ENCODE measurements around the gene TTC39A. TPM values are rescaled to one million over a fixed set of nuclear protein-coding genes. Genes with fewer than 3 reads are reported as not detected.

Gene TTC39A
- total and polyA plus RNA-seq, 4 experiments from 2014 or later = not detected

- Histone ChIP-seq H3K27ac (ENCODE audit: low read depth, low read length) (no peak overlapping the region), H3K9me3 (ENCODE audit: control insufficient read depth in 1 of 2, low read length in 2 of 2) (no peaks in the 10 kb centered on the region), H3K4me3 (ENCODE audit: low read length in 2 of 2) (no peak overlapping the region), H3K4me1 (ENCODE audit: insufficient read depth, low read length) (no peaks in the 10 kb centered on the region), H3K27me3 (ENCODE audit: insufficient read depth, low read length) (no peaks in the 10 kb centered on the region), H3K36me3 (ENCODE audit: insufficient read depth, low read length) (no peaks in the 10 kb centered on the region)
- H3K27ac Mint-ChIP-seq = peak overlapping the region in 3 of 7 donors; percentile 34 to 60 (median 46)
- H3K9me3 Mint-ChIP-seq = no peaks in the 10 kb centered on the region
- intact Hi-C loops (cut with micrococcal nuclease) = no loop called here
- CTCF ChIA-PET (ENCODE audit: partially characterized antibody) = interaction anchor here (0.9 kb wide), 1 partner anchor 17 kb away, joined by 4 read pairs; no protein-coding TSS in a partner anchor
- H3K4me1 Mint-ChIP-seq = peaks cover 0 to 18% (median 3%) of the 10 kb centered on the region in 4 donors
- no peak for DNase-seq
- POLR2A ChIA-PET (ENCODE audit: partially characterized antibody) = no interaction called here
- no peaks in the 10 kb centered on the region for H3K36me3 Mint-ChIP-seq
- H3K27me3 Mint-ChIP-seq = no peaks in the 10 kb centered on the region
- H3K4me3 Mint-ChIP-seq = no peak overlapping the region
These were observed 17.0 kb downstream of the TTC39A start for GRCh38 chr1:51313268-51313852.

GRCh38 chr1:51312718-51313117 lies 17.6 kb downstream of the TTC39A start:
- Mint-ChIP-seq H3K9me3 (no peaks in the 10 kb centered on the region), H3K4me3 (no peak overlapping the region), H3K27me3 (no peaks in the 10 kb centered on the region), H3K27ac (no peak overlapping the region), H3K4me1 (peaks cover 0 to 18% (median 3%) of the 10 kb centered on the region in 4 donors), H3K36me3 (no peaks in the 10 kb centered on the region)
- Histone ChIP-seq H3K4me1 (ENCODE audit: insufficient read depth, low read length) (no peaks in the 10 kb centered on the region), H3K9me3 (ENCODE audit: control insufficient read depth in 1 of 2, low read length in 2 of 2) (no peaks in the 10 kb centered on the region), H3K27me3 (ENCODE audit: insufficient read depth, low read length) (no peaks in the 10 kb centered on the region), H3K36me3 (ENCODE audit: insufficient read depth, low read length) (no peaks in the 10 kb centered on the region), H3K4me3 (ENCODE audit: low read length in 2 of 2) (no peak overlapping the region), H3K27ac (ENCODE audit: low read depth, low read length) (no peak overlapping the region)
- no peak for DNase-seq
- intact Hi-C loops (cut with micrococcal nuclease) = no loop called here
- CTCF ChIA-PET (ENCODE audit: partially characterized antibody) = no interaction called here
- POLR2A ChIA-PET (ENCODE audit: partially characterized antibody) = no interaction called here

- no peaks in the 10 kb centered on the region for H3K27me3 Mint-ChIP-seq
These were observed 18.5 kb downstream of the TTC39A start for GRCh38 chr1:51311826-51312225.

DNA sequence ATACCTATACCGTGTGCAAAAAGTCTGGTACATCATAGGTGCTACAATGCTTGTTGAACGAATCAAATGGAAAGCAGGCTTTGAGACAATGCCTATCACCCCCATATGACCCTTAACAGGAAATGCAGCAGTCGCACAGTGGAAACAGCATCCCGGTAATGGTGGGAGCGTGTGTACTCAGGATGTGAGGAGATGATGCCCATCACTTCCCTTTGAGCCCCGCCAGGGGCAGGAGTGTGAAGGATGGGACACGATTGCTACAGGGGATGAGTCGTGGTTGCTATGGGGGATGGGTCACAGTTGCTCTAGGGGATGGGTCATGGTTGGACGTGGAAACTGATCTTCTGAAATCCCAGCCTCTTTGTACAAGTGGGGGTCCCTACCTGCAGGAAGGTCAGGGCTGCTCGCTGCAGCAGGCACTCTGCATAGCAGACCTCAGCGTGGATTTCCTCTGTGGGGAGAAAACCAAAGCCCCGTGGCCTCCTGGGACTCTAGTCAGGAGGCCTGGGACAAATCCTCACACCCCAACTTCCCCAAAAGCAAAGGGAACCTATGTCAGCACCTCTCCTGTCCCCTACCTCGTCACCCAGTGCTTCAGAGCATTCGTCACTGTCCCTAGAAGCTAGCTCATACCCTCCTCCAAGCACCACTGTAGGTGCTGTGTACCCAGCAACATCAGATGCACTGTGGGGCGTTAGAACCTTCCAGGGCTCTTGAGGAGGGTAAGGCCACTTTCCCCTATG lies 19.3 kb downstream of the TTC39A start:
- Mint-ChIP-seq H3K27me3 (no peaks in the 10 kb centered on the region), H3K4me3 (no peak overlapping the region), H3K36me3 (no peaks in the 10 kb centered on the region), H3K27ac (peak overlapping the region in 1 of 7 donors; percentile 43), H3K9me3 (no peaks in the 10 kb centered on the region), H3K4me1 (peaks cover 0 to 18% (median 3%) of the 10 kb centered on the region in 4 donors)
- no peak for DNase-seq
- Histone ChIP-seq H3K36me3 (ENCODE audit: insufficient read depth, low read length) (no peaks in the 10 kb centered on the region), H3K4me1 (ENCODE audit: insufficient read depth, low read length) (no peaks in the 10 kb centered on the region), H3K9me3 (ENCODE audit: control insufficient read depth in 1 of 2, low read length in 2 of 2) (no peaks in the 10 kb centered on the region), H3K27me3 (ENCODE audit: insufficient read depth, low read length) (no peaks in the 10 kb centered on the region), H3K27ac (ENCODE audit: low read depth, low read length) (no peak overlapping the region), H3K4me3 (ENCODE audit: low read length in 2 of 2) (no peak overlapping the region)
- intact Hi-C loops (cut with micrococcal nuclease) = no loop called here
- ChIA-PET CTCF (ENCODE audit: partially characterized antibody) (no interaction called here), POLR2A (ENCODE audit: partially characterized antibody) (no interaction called here)

More at GRCh38 chr1:51311826-51312225, 18.5 kb downstream of the TTC39A start:
- H3K9me3 Mint-ChIP-seq = no peaks in the 10 kb centered on the region
- intact Hi-C loops (cut with micrococcal nuclease) = no loop called here
- no peak overlapping the region for H3K4me3 Mint-ChIP-seq
- no peak overlapping the region for H3K27ac Mint-ChIP-seq
- Histone ChIP-seq H3K4me1 (ENCODE audit: insufficient read depth, low read length) (no peaks in the 10 kb centered on the region), H3K9me3 (ENCODE audit: control insufficient read depth in 1 of 2, low read length in 2 of 2) (no peaks in the 10 kb centered on the region), H3K27me3 (ENCODE audit: insufficient read depth, low read length) (no peaks in the 10 kb centered on the region), H3K4me3 (ENCODE audit: low read length in 2 of 2) (no peak overlapping the region), H3K27ac (ENCODE audit: low read depth, low read length) (no peak overlapping the region), H3K36me3 (ENCODE audit: insufficient read depth, low read length) (no peaks in the 10 kb centered on the region)
- no peaks in the 10 kb centered on the region for H3K36me3 Mint-ChIP-seq
- DNase-seq = no peak
- ChIA-PET POLR2A (ENCODE audit: partially characterized antibody) (no interaction called here), CTCF (ENCODE audit: partially characterized antibody) (no interaction called here)
- H3K4me1 Mint-ChIP-seq = peaks cover 0 to 18% (median 3%) of the 10 kb centered on the region in 4 donors

DNA sequence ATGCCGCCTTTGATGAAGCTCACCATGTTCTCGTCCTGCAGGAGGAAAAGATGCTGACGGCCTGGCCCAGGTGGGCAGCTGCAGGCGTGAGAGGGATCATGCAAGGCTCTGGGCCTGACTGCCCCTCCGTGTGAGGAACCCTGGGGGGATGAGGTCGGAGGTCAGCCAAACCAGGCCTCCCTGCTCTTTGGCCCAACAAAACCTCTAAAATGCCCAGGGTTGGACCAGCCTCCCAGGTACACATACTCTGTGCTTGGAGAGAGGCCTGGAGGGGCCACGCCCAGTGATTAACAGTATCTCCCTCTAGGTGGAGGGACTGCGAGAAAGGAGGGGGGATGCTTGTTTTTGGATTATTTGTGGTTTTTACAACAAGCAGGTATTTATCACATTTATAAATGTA lies 21.1 kb downstream of the TTC39A start:
- peaks cover 0 to 16% (median 3%) of the 10 kb centered on the region in 4 donors for H3K4me1 Mint-ChIP-seq
- Histone ChIP-seq H3K4me3 (ENCODE audit: low read length in 2 of 2) (no peak overlapping the region), H3K27me3 (ENCODE audit: insufficient read depth, low read length) (no peaks in the 10 kb centered on the region), H3K36me3 (ENCODE audit: insufficient read depth, low read length) (no peaks in the 10 kb centered on the region), H3K9me3 (ENCODE audit: control insufficient read depth in 1 of 2, low read length in 2 of 2) (no peaks in the 10 kb centered on the region), H3K27ac (ENCODE audit: low read depth, low read length) (no peak overlapping the region), H3K4me1 (ENCODE audit: insufficient read depth, low read length) (no peaks in the 10 kb centered on the region)
- ChIA-PET CTCF (ENCODE audit: partially characterized antibody) (interaction anchor here (0.9 kb wide), 1 partner anchor 13 kb away, joined by 3 read pairs; no protein-coding TSS in a partner anchor), POLR2A (ENCODE audit: partially characterized antibody) (no interaction called here)
- no peak overlapping the region for H3K27ac Mint-ChIP-seq
- intact Hi-C loops (cut with micrococcal nuclease) = no loop called here
- no peaks in the 10 kb centered on the region for H3K9me3 Mint-ChIP-seq
- H3K4me3 Mint-ChIP-seq = no peak overlapping the region
- H3K36me3 Mint-ChIP-seq = no peaks in the 10 kb centered on the region
- no peak for DNase-seq
- no peaks in the 10 kb centered on the region for H3K27me3 Mint-ChIP-seq

DNA sequence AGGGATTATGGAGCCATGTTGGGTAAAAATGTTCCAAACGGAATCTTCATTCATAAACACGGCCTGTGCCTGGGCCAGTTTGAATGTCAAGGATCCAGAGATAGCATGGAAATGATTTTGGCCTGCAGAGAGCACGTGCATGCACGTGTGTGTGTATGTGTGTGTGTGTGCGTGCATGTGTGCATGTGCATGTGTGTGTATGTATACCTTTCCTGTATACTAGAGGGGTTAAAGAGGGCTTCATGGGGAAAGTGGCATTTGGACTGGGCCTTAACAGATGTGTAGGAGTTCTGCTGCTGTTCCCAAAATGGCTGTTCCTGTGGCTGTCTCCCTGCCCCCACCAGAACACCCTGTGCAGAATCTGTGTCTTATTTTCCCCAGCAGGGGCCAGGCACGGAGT lies 21.7 kb downstream of the TTC39A start:
- H3K9me3 Mint-ChIP-seq = no peaks in the 10 kb centered on the region
- Histone ChIP-seq H3K27ac (ENCODE audit: low read depth, low read length) (no peak overlapping the region), H3K4me3 (ENCODE audit: low read length in 2 of 2) (no peak overlapping the region), H3K4me1 (ENCODE audit: insufficient read depth, low read length) (no peaks in the 10 kb centered on the region), H3K36me3 (ENCODE audit: insufficient read depth, low read length) (no peaks in the 10 kb centered on the region), H3K9me3 (ENCODE audit: control insufficient read depth in 1 of 2, low read length in 2 of 2) (no peaks in the 10 kb centered on the region), H3K27me3 (ENCODE audit: insufficient read depth, low read length) (no peaks in the 10 kb centered on the region)
- H3K27me3 Mint-ChIP-seq = no peaks in the 10 kb centered on the region
- no peak for DNase-seq
- intact Hi-C loops (cut with micrococcal nuclease) = no loop called here
- POLR2A ChIA-PET (ENCODE audit: partially characterized antibody) = no interaction called here
- CTCF ChIA-PET (ENCODE audit: partially characterized antibody) = no interaction called here
- H3K4me1 Mint-ChIP-seq = peaks cover 0 to 9% (median 2%) of the 10 kb centered on the region in 4 donors
- no peak overlapping the region for H3K27ac Mint-ChIP-seq
- no peak overlapping the region for H3K4me3 Mint-ChIP-seq
- H3K36me3 Mint-ChIP-seq = no peaks in the 10 kb centered on the region

GRCh38 chr1:51306950-51307349 lies 23.4 kb downstream of the TTC39A start:
- no peak overlapping the region for H3K27ac Mint-ChIP-seq
- peaks cover 0 to 5% (median 4%) of the 10 kb centered on the region in 4 donors for H3K4me1 Mint-ChIP-seq
- Histone ChIP-seq H3K27ac (ENCODE audit: low read depth, low read length) (no peak overlapping the region), H3K27me3 (ENCODE audit: insufficient read depth, low read length) (no peaks in the 10 kb centered on the region), H3K36me3 (ENCODE audit: insufficient read depth, low read length) (no peaks in the 10 kb centered on the region), H3K4me3 (ENCODE audit: low read length in 2 of 2) (no peak overlapping the region), H3K4me1 (ENCODE audit: insufficient read depth, low read length) (no peaks in the 10 kb centered on the region), H3K9me3 (ENCODE audit: control insufficient read depth in 1 of 2, low read length in 2 of 2) (no peaks in the 10 kb centered on the region)
- POLR2A ChIA-PET (ENCODE audit: partially characterized antibody) = no interaction called here
- CTCF ChIA-PET (ENCODE audit: partially characterized antibody) = interaction anchor here (2.5 kb wide), 1 partner anchor 11 kb away, joined by 24 read pairs; no protein-coding TSS in a partner anchor
- intact Hi-C loops (cut with micrococcal nuclease) = no loop called here
- H3K4me3 Mint-ChIP-seq = no peak overlapping the region
- no peaks in the 10 kb centered on the region for H3K36me3 Mint-ChIP-seq
- no peaks in the 10 kb centered on the region for H3K27me3 Mint-ChIP-seq
- DNase-seq = no peak
- no peaks in the 10 kb centered on the region for H3K9me3 Mint-ChIP-seq

Measured in CD4-positive, alpha-beta memory T cell (primary cell).